NK-92 treated with Interleukin-12 subunit alpha and Interleukin-12 subunit beta, amount 100 ng/mL, for 24 hours (cell line): ENCODE measurements around the gene SPRR2A.
"Not testable (repeated sequence)": the region's sequence is repeated elsewhere in the genome, so short reads cannot be mapped to it uniquely, and the experiment has no call there.

ENCODE experiments used
- DNase-seq: peaks from one replicate; lab custom pipeline; 2025; lab: John Stamatoyannopoulos, UW

The SPRR2A gene

DNA sequence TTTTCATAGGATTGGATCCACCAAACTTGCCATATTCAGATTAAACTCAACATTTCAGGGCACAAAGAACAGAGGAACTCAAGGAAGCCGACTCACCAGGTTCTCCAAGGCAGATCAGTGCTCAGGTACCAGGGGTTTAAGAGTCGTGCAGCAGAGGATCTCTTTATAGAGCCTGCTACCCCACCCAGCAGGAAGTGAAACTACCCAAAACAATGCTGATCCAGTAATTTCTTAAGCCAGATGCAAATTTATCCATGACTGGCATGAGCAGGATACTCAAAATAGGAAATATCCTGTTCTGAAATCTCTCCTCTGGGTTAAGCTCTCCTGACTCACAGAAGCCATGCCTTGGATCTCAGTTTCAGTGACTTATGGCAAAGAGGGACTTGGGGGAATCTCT, at the start of gene SPRR2A:
TSS of gene SPRR2A (minus strand) at position 138 of the 400 bp plus-strand sequence. CDS start 777 bp downstream, outside the sequence.
- no peak for DNase-seq

DNA sequence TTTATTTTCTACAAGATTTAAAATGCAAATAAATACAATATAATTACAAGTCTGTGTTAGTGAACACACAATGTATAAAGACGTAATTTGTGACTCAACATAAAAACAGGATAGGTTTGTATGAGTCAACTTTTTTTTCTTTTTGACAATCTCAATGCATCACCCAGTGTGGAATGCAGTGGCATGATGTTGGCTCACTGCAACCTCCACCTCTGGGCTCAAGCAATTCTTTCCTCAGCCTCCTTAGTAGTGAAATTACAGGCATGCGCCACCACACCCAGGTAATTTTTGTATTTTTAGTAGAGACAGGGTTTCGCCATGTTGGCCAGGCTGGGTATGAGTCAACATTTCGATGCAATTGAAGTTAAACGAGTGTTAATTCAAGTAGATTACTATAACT, 42.9 kb upstream of the SPRR2A start:
- no peak for DNase-seq

DNA sequence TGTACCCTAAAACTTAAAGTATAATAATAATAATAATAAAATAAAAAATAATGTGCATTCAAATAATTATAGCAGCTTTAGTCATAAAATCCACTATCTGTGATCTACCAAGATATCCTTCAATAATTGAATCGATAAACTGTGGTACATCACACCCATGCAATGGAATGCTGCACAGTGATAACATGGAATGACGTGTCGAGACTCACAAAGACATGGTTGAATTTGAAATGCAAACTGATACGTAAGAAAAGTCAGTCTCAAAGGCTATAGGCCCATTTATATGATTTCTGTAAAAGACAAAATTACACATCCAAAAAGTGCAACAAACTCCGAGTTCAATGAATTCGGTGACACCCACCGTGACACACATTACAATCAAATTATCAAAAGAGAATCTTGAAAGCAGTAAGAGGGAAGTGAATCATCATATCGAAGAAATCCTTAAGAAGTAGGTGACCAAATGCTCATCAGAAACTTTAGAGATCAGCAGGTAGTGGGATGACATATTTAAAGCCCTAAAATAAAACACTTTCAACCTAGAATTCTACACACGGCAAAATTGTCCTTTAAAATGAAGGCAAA, 42.2 kb upstream of the SPRR2A start:
- no peak for DNase-seq

DNA sequence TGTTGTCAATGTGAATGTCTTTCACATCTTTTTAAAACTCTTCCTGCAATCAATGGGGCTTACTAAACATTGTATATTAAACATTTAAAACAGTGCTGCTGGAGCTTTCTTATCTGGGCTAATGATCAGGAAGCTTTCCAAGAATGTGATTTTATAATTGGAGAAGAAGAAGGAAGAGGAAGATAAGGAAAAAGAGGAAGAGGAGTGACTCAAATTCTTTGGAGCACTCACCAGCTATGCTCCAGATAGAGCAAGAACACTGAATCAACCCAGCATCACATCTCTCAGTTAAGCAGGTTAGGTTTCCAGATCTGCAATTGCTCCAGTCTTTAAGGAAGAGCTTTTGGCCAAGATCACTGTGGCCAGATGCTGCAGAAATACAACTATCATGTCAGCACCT, 38.5 kb upstream of the SPRR2A start:
- no peak for DNase-seq

DNA sequence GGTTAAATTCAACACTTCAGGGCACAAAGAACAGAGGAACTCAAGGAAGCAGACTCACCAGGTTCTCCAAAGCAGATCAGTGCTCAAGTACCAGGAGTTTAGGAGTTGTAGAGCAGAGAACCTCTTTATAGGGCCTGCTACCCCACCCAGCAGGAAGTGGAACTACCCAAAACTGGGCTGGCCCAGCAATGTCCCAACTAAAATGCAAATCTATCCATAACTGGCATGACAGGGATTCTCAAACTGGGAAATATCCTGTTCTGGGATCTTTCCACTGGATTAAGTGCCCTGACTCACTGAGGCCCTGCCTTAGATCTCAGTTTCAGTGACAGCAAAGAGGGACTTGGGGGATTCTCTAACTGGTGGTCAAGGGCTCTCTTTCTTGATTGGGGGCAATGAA, 37.1 kb upstream of the SPRR2A start, which contains the start of gene SPRR2E:
TSS of gene SPRR2E (minus strand) at position 101 of the 400 bp plus-strand sequence. CDS start 775 bp downstream, outside the sequence.
- DNase-seq, result no peak

DNA sequence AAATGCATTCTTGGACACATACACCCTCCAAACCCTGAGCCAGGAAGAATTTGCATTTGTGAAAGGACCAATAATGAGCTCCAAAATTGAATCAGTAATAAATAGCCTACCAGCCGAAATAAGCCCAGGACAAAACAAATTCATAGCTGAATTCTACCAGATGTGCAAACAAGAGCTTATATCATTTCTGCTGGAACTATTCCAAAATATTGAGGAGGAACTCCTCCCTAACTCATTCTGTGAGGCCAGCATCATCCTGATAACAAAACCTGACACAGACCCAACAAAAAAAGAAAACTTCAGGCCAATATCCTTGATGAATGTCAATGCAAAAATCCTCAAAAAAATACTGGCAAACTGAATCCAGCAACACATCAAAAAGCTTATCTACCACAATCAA, 30.3 kb upstream of the SPRR2A start:
- no peak for DNase-seq

DNA sequence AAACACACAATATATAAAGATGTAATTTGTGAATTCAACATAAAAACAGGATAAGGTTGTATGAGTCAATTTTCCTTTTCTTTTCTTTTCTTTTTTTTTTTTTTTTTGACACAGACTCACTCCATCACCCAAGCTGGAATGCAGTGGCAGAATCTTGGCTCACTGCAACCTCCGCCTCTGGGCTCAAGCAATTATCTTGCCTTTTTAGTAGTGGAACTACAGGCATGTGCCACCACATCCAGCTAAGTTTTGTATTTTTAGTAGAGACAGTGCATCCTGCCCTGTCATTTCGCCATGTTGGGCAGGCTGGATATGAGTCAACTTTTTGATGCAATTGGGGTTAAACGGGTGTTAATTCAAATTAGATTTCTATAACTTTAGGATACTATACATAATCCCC, 24.4 kb upstream of the SPRR2A start:
- DNase-seq, result no peak

DNA sequence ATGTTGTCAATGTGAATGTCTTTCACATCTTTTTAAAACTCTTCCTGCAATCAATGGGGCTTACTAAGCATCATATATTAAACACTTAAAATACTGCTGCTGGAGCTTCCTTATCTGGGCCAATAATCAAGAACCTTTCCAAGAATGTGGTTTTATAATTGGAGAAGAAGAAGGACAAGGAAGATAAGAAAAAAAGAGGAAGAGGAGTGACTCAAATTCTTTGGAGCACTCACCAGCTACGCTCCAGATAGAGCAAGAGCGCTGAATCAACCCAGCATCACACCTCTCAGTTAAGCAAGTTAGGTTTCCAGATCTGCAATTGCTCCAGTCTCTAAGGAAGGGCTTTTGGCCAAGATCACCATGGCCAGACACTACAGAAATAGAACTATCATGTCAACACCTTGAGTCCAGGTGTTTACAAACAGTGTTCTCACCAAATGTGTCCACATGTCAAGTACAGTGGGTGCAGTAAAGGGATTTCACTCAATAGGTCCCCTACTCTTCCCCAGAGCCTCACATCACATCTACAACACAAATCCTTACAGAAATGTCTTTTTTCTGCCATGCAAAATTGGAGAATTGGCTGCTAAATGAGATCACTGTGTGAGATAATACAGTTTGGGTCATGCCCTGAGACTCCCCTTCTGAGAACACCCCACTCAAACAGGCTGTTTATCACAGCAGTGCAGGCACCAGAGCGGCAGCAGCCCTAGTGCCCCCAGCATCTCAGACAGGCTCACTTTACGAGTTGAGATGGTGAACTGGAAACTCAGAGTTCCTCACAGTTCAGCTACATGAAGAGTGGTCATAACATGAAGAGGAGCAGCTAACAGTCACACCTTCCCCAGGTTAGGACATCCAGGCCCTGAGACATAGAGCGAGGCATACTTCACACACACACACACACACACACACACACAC, 15.8 kb upstream of the SPRR2A start:
- DNase-seq, result no peak

DNA sequence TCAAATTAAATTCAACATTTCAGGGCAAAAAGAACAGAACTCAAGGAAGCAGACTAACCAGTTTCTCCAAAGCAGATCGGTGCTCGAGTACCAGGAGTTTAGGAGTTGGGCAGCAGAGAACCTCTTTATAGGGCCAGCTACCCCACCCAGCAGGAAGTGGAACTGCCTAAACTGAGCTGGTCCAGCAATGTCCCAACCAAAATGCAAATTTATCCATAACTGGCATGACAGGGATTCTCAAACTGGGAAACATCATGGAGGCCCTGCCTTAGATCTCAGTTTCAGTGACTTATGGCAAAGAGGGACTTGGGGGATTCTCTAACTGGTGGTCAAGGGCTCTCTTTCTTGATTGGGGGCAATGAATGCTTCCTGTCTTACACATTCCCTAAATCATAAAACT, 14.2 kb upstream of the SPRR2A start, which contains the start of gene SPRR2B:
TSS of gene SPRR2B (minus strand) at position 101 of the 400 bp plus-strand sequence. CDS start 772 bp downstream, outside the sequence.
- DNase-seq, result no peak

DNA sequence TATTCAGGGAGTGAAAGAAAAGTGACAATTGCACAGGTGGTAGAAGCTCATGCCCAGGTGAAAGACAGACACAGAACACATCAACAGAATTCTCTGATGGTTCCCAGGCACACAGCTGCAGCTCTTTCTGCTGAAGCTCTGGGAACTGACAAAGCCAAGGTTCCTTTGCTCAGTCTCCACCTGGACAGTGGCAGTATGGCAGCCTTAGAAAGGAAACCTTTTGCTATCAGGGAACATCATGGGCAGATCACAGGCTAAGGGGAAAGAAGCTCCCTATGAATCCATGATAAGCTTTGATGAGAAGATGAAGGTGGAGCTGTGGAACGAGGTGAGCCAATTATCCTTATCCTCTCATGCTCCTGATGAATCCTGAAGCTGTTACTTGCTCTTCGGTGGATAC, 12.9 kb upstream of the SPRR2A start:
- DNase-seq, result no peak

DNA sequence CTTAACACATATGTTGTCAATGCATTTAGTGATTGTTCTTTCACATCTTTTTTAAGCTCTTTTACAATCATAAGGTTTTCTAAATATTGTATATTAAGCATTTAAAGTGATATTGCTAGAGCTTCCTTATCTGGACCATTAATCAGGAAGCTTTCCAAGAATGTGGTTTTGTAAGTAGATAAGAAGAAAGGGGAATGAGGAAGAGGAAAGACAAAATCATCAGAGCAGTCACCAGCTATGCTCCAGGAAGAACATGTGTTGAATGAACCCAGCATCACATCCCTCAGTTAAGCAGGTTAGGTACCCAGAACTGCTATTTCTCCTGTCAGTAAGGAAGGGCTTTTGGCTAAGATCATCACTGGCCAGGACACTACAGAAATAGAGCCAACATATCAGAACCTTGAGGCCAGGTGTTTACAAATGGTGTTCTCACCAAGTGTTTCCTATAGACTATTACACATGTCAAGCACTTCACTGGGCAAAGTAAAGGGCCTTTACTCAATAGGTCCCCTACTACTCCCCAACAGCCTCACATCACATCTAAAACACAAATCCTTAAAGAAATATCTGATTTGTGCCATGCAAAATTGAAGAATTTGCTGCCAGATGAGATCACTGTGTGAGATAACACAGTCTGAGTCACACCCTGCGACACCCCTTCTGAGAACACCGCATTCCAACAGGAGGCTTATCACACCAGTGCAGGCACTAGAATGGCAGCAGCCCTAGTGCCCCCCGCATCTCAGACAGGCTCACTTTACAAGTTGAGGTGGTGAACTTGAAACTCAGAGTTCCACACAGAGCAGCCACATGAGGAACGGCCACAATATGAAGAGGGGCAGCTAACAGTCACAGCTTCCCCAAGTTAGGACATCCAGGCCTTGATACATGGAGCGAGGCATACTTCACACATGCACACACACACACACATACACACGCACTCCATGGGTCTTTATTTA, 1.8 kb upstream of the SPRR2A start:
- no peak for DNase-seq

DNA sequence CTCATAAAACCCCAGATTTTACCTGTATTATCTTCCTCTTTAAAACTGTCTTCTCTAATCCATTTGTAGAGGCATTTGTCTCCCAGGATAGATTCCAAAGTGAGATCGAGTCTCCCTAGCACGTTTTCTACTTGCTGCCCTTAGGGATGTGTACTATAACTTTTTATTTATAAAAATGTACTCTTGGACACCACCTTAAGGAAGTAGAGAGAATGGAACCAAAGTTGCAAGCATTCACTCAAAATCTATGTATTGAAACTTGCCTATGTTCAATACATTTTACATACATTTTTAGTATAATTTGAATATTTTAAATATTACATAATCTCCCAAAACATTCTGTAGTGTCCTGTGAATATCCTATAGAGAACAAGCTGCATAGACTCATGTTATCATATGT, 842 bp upstream of the SPRR2A start:
- no peak for DNase-seq

DNA sequence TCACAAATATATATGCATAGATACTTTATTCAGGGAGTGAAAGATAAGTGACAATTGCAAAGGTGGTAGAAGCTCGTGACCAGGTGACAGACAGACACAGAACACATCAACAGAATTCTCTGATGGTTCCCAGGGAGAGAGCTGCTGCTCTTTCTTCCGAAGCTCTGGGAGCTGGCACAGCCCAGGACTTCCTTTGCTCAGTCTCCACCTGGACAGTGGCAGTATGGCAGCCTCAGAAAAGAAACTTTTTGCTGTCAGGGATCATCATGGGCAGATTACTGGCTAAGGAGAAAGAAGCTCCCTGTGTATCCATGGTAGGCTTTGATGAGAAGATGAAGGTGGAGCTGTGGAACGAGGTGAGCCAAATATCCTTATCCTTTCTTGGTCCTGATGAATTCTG, 1.2 kb downstream of the SPRR2A start:
- DNase-seq, result not testable (repeated sequence)

DNA sequence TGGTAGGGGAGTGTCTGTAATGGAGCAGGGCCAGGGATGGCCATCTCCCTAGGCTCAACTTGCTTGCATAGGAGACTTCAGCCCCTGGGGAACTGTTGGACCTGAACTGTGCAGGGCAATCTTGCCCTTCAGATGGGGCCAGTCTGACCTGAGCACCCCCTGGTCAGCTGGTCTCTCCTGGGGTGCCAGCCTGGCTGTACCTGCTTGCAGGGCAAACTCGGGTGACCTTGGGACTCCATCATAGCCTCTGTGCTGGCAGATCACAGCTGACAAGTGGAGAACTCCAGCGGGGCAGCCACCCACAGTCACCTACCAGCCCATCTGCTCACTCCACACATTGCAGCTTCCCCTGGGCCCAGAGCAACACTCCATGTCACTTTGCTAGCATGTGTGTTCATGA, 8.1 kb downstream of the SPRR2A start:
- no peak for DNase-seq

DNA sequence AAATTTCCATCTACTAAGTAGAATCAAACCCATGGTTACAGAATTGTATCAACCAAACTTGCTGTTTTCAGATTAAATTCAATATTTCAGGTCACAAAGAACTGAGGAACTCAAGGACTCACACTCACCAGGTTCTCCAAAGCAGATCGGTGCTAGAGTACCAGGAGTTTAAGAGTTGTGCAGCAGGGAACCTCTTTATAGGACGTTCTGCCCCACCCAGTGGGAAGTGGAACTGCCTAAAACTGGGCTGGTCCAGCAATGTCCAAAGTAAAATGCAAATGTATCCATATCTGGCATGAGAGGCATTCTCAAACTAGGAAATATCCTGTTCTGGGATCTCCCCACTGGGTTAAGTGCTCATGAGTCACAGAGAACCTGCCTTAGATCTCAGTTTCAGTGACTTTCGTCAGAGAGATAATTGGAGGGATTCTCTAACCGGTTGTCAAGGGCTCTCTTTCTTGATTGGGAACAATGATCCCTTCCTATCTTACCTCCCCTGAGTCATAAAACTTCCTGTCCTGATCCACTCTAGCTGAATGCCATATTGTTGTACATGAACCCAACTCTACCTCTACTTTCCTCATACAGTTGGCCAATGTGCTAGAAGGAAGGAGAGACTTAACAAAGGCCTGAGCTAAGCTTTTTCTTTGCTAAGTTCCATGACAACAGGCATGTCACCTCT, 16.2 kb downstream of the SPRR2A start, which contains the start of gene SPRR2D:
TSS of gene SPRR2D (minus strand) at position 171 of the 682 bp plus-strand sequence. CDS start 774 bp downstream, outside the sequence.
- no peak for DNase-seq

DNA sequence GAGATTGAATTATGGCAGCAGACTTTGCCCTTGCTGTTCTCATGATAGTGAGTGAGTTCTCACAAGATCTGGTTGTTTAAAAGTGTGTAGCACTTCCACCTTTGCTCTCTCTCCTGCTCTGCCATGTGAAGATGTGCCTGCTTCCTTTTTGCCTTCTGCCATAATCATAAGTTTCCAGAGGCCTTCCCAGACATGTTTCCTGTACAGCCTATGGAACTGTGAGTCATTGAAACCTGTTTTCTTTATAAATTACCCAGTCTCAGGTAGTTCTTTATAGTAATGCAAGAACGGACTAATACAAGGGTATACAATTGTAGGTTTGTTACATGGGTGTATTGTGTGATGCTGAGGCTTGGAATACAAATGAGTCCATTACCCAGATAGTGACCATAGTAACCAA, 22.1 kb downstream of the SPRR2A start:
- DNase-seq, result no peak

DNA sequence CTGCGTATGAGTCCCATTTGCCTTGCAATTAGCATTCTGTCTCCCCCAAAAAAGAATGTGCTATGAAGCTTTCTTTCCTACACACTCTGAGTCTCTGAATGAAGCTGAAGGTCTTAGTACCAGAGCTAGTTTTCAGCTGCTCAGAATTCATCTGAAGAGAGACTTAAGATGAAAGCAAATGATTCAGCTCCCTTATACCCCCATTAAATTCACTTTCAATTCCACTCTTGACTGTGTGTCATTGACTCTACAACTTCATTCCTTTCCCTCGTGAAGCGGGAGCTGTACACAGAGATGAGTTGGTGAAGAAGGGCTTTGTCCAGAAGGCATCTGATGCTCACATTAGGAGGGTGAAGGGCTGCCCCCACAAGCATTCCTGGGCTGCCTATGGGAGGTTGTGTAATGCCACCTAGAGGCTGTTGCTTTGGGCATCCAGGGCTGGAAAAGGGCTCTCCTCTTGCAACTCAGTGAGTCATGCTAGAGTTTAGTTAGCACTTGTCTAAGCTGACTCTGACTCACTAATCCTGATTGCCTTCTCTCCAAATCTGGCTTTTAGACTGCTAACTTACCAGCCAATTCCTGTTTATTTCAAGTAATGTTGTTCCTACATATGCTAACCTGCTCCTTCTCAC, 24.5 kb downstream of the SPRR2A start:
- peak; percentile 28 for DNase-seq

DNA sequence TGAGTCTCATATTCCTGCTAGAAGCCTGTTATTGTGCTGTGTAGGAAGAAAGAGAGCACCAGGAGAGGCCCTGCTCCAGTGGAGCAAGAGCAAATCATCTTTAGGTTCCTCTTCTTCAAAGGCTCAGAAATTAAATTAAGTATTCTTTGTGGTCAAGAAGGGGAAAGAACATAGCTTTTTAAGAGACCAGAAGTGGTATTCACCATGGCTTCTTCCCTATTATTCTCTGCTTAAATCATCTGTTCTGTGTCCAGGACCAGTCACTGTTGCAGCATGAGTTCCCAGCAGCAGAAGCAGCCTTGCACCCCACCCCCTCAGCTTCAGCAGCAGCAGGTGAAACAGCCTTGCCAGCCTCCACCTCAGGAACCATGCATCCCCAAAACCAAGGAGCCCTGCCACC, 25.2 kb downstream of the SPRR2A start:
- no peak for DNase-seq

DNA sequence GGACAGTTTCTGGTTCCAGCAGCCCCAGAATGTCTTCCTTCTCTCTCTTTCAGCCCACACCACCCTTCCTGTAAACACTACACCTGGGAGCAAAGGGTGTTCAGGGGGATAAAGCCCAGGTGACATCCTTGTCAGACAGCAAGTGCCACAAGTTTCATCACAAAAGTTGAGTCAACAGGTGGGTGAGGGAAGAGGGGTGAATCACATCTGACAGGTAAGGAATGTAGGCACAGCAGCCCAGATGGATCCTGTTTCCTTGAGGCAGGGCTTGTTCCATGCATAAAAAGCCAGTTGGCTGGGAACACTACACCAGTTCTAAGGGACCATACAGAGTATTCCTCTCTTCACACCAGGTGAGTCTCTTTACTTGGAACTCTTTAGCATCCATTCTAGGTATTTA, 26.4 kb downstream of the SPRR2A start, which contains the start of gene SPRR1B:
TSS of gene SPRR1B (plus strand) at position 309 of the 400 bp plus-strand sequence. CDS start 1,143 bp downstream, outside the sequence.
- no peak for DNase-seq

DNA sequence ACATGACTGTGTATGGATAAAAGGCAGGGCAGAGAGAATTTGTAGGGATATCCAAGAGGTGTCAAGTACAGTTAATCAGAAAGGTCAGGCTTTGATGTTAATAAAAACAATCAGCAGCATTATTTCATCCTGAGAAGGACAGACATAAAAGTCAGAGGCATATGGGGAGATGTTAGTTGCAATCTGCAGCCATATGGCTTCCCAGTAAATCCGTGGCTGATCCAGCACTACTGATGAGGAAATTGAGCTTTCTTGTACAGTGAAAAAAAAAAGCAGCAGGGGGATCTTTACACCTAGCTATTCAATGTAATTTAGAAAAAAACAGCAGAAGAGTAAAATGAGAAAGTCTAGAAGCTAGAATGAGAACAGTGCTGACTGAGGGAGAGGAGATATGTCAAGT, 28.5 kb downstream of the SPRR2A start:
- DNase-seq, result no peak

DNA sequence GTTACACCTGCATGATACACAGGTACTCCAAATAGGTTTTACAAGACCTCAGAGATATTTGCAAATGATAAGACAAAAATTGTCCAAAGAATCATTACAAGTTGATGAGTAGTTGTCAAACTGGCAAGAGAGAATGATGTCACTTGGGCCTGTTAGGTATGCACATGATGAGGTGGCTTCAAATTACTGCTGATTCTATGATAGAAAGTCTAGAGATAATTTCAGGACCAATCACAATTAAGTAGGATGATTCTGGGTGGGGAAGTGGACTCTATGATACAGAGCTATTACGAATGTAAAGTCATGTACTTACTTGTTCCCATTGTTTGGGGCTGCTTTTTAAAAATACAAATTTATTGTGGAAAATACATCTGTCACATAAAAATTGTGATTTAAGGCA, 31.5 kb downstream of the SPRR2A start:
- no peak for DNase-seq
